AG04449 (cell line): ENCODE measurements around the gene UNC13C.

Experiments
- CTCF ChIA-PET: fragments of 350-600 bp; formaldehyde crosslinking; extraction: SDS; loops from one replicate; lab custom pipeline; 2021; ENCODE audit warnings: antibody characterized with exemption; lab: Yijun Ruan, JAX
- POLR2A ChIA-PET: fragments of 400-600, 350-600 bp; formaldehyde crosslinking; extraction: SDS; loops from one replicate; lab custom pipeline; 2020; ENCODE audit warnings: antibody characterized with exemption, inconsistent platforms; lab: Yijun Ruan, JAX
- DNase-seq: peaks from one replicate; pipeline ENCODE4 v3.0.0-alpha.2; 2010; ENCODE audit warnings: low read depth, low spot score
- H3K4me3 ChIP-seq: 2 replicates; pipeline ENCODE4 v1.5.1; 2011; ENCODE audit warnings: low read depth, mild to moderate bottlenecking, control low read depth, low read length
- CTCF ChIP-seq: IDR thresholded peaks from one replicate; pipeline ENCODE4 v1.5.1; 2011; ENCODE audit warnings: mild to moderate bottlenecking, moderate library complexity, low read length, control low read depth, inconsistent platforms; ENCODE audit not compliant: insufficient read depth; ENCODE audit errors: missing control alignments

The UNC13C gene

GRCh38 chr15:54638666-54639065, 660.4 kb downstream of the UNC13C start:
- DNase-seq = no peak
- H3K4me3 ChIP-seq = no peak overlapping the region
- ChIA-PET POLR2A (no interaction called here), CTCF (no interaction called here)
- no peak for TF ChIP-seq CTCF

GRCh38 chr15:54640873-54641272, 662.6 kb downstream of the UNC13C start:
- no peak for TF ChIP-seq CTCF
- CTCF ChIA-PET = no interaction called here
- no peak for DNase-seq
- POLR2A ChIA-PET = no interaction called here
- H3K4me3 ChIP-seq = no peak overlapping the region

DNA sequence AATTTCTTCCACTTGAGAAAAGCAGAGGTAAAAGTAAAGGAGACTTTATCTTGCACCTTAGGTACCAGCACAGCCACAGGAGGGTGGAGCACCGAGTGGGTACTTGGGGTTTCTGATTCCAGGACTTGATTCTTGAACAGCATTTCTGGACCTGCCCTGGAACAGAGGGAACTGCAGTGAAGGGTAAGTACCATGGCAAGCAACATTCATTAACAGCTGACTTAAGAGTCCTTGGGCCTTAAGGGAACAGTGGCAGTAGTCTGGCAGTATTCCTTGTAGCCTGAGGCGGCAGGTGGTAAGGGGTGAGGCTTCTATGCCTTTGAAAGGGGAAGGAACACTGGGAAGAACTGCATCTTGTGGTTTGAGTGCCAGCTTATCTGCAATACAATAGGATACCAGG, 666.6 kb downstream of the UNC13C start:
- TF ChIP-seq CTCF = no peak
- no peak for DNase-seq
- no peak overlapping the region for H3K4me3 ChIP-seq
- CTCF ChIA-PET = no interaction called here
- POLR2A ChIA-PET = no interaction called here

DNA sequence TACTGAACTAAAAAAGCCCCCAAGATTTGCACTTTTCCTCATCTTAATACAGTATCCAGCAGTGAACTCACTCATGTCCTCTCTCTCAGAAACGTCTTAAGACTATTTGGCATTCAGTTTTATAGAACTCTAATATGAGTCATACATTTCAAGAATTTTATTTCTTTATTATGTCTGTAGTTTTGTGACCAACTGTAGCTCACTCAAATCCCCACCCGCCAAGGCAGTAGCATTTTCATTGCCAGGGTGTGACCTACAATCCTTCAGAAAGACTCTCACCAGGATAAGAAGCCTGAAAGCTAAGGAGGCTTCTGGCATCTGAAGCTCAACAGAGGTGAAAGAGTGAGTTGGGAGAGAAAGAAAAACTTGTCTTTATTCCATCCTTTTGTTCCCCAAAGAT, 681.4 kb downstream of the UNC13C start:
- POLR2A ChIA-PET = no interaction called here
- no peak for TF ChIP-seq CTCF
- CTCF ChIA-PET = no interaction called here
- no peak for DNase-seq
- no peak overlapping the region for H3K4me3 ChIP-seq

DNA sequence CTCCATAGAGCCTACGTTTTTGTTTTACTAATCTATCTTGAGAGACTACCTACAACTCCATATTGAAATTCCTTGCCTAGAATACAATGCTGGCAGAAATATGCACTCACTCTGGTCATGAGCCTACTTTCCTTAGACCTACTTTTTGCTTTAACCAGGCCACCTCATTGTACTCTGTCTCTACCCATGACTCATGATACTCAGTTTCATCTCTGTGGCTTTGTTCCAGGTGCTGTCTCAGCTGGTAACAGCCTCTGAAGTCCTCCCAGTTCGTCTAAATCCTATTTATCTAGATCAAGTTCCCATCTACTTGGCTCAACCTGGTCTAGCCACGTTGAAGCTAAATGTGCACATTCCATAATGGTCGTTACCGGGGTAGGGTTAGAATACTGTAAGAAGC, 682.1 kb downstream of the UNC13C start:
- ChIA-PET POLR2A (no interaction called here), CTCF (no interaction called here)
- DNase-seq = no peak
- no peak overlapping the region for H3K4me3 ChIP-seq
- TF ChIP-seq CTCF = no peak

GRCh38 chr15:54675241-54675640, 697.0 kb downstream of the UNC13C start:
- CTCF ChIA-PET = no interaction called here
- no peak for DNase-seq
- H3K4me3 ChIP-seq = no peak overlapping the region
- POLR2A ChIA-PET = no interaction called here
- TF ChIP-seq CTCF = no peak
